Adrenal gland (tissue), 5 donors: ENCODE measurements around the gene PRG2.

Experiments used
- CTCF ChIP-seq, 6 experiments: fragments of 450-650 bp in 4 of 6; fragments of 200-600 bp in 2 of 6; sonication (generic) in 1 of 6; IDR thresholded peaks; 1 replicate in 5 of 6; 2 replicates in 1 of 6; pipeline versions ENCODE4 v1.5.1 to v1.8.0; 2016 to 2021; ENCODE audit warnings: antibody characterized with exemption in 6 of 6, mild to moderate bottlenecking in 2 of 6, moderate library complexity in 1 of 6
- POLR2A ChIP-seq, 2 donors: fragments of 450-650 bp; IDR thresholded peaks; one replicate each; pipeline ENCODE4 v1.6.1; 2017; ENCODE audit warnings: antibody characterized with exemption in 2 of 2, mild to moderate bottlenecking in 2 of 2, moderate library complexity in 1 of 2
- donor health status: DM: no; HTN: no; CAD: no.

- no peak for TF ChIP-seq CTCF (IDR thresholded peaks at IDR 0.05)
- TF ChIP-seq POLR2A (IDR thresholded peaks at IDR 0.05), result no peak
Measured at GRCh38 chr11:57338142-57338541, 52.3 kb downstream of the PRG2 start, which contains the start of gene P2RX3.
